ENCODE data around the gene GRIA1. TPM values are rescaled to one million over a fixed set of nuclear protein-coding genes. Genes with fewer than 3 reads are reported as not detected.

The GRIA1 gene
- total RNA-seq, 1 experiment from 2014 or later = not detected

DNA sequence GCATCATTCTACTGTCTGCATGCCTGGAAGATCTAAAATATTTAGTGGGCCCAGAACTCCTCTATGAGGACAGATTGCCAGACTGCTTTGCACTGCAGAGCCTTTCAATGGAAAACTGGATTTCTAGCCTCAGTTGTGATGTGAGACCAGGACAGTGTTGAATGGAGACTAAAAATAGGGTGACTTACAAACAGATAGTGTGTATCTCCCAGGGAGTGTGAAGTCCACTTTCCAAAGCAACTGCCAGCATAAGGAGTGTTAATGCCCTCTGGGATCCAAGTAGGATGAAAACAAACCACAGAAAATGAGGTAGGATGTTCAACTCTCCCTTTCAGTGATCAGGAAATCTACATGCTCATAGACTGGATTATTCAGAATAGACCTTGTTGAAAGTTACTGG, 119.5 kb downstream of the GRIA1 start:
- no peak overlapping the region for H2AFZ ChIP-seq (ENCODE audit: low read length)
- no peaks in the 10 kb centered on the region for H3K27me3 ChIP-seq (ENCODE audit: low read length)
- no peaks in the 10 kb centered on the region for H3K4me1 ChIP-seq (ENCODE audit: low read length)
- H3K4me2 ChIP-seq (ENCODE audit: low read depth, low read length, poor library complexity, severe bottlenecking) = no peak overlapping the region
- no peaks in the 10 kb centered on the region for H3K36me3 ChIP-seq (ENCODE audit: insufficient read depth, low read length)
- no peaks in the 10 kb centered on the region for H4K20me1 ChIP-seq (ENCODE audit: insufficient read depth, low read depth, low read length)
- no peaks in the 10 kb centered on the region for H3K9me2 ChIP-seq (replicated peaks; ENCODE audit: insufficient read depth, low read length)
- no peak overlapping the region for H3K4me3 ChIP-seq (ENCODE audit: low read length)
- H3K79me2 ChIP-seq (ENCODE audit: low read length) = no peaks in the 10 kb centered on the region
- no peaks in the 10 kb centered on the region for H3K9me3 ChIP-seq (ENCODE audit: low read length)
- DNase-seq = no peak
- no peak overlapping the region for H3K9ac ChIP-seq (ENCODE audit: low read length)
- no peak overlapping the region for H3K27ac ChIP-seq (ENCODE audit: low read length)

DNA sequence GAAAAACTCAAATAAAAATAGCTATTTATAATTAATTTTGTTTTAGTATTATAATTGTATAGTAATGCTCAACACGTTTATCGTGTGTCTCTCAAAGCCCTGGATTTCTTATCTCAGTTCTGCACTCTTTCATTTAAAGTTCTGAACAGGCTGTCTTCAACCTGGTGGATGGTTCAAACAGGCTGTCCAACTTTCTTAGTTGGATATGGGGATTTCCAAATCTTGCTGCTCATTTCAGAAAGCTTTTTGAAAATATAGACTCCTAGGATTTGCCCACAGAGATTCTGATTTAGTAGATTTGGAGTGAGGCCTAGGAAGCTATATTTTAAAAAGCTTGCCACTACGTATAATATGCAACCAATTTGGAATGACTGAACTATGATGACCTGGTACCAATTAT, 120.3 kb downstream of the GRIA1 start:
- Histone ChIP-seq H3K79me2 (ENCODE audit: low read length) (no peaks in the 10 kb centered on the region), H3K4me2 (ENCODE audit: low read depth, low read length, poor library complexity, severe bottlenecking) (no peak overlapping the region), H3K27me3 (ENCODE audit: low read length) (no peaks in the 10 kb centered on the region), H3K27ac (ENCODE audit: low read length) (no peak overlapping the region), H3K4me1 (ENCODE audit: low read length) (no peaks in the 10 kb centered on the region), H3K9ac (ENCODE audit: low read length) (no peak overlapping the region), H3K9me3 (ENCODE audit: low read length) (no peaks in the 10 kb centered on the region), H3K9me2 (replicated peaks; ENCODE audit: insufficient read depth, low read length) (no peaks in the 10 kb centered on the region), H4K20me1 (ENCODE audit: insufficient read depth, low read depth, low read length) (no peaks in the 10 kb centered on the region), H3K36me3 (ENCODE audit: insufficient read depth, low read length) (no peaks in the 10 kb centered on the region), H2AFZ (ENCODE audit: low read length) (no peak overlapping the region), H3K4me3 (ENCODE audit: low read length) (no peak overlapping the region)
- no peak for DNase-seq

DNA sequence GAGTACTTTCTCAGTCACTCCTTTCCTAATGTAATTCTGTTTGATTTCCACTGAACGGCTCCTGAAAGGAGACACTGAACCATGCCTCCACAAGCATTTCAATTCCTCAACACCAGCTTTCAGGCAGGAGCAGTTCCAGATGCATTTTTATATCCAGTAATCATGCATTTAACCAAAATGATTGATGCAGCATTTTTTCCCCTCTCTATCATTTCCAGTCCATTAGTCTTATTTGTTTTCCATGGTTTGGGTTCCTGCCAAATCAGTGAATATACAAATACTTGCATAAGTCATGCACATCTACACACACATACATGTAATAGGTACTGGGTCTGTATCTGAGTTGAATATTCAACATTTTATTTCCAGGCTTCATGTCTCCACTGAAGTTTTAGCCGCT, 122.7 kb downstream of the GRIA1 start:
- Histone ChIP-seq H3K4me2 (ENCODE audit: low read depth, low read length, poor library complexity, severe bottlenecking) (no peak overlapping the region), H3K9me2 (replicated peaks; ENCODE audit: insufficient read depth, low read length) (no peaks in the 10 kb centered on the region), H3K9me3 (ENCODE audit: low read length) (no peaks in the 10 kb centered on the region), H3K4me1 (ENCODE audit: low read length) (no peaks in the 10 kb centered on the region), H3K4me3 (ENCODE audit: low read length) (no peak overlapping the region), H3K79me2 (ENCODE audit: low read length) (no peaks in the 10 kb centered on the region), H2AFZ (ENCODE audit: low read length) (no peak overlapping the region), H3K36me3 (ENCODE audit: insufficient read depth, low read length) (no peaks in the 10 kb centered on the region), H3K9ac (ENCODE audit: low read length) (no peak overlapping the region), H3K27ac (ENCODE audit: low read length) (no peak overlapping the region), H3K27me3 (ENCODE audit: low read length) (no peaks in the 10 kb centered on the region), H4K20me1 (ENCODE audit: insufficient read depth, low read depth, low read length) (no peaks in the 10 kb centered on the region)
- no peak for DNase-seq

DNA sequence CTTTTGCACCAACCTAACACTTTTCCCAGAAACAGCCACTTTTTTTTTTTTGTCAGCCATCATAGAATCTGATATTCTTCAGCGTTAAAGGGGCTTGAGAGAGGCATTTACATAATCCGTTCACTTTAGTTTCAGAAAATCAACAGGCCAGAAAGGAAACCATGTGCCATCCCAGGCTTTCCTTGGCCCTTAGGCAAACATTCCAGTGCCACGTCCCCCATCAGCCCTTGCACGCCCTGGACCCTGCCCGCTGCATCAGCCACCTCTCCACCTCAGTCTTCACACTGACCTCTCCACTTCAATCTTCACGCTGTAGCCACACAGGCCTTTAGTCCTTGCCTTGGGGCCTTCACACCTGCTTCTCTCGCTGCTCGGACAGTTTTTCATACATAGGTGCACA, 123.2 kb downstream of the GRIA1 start:
- Histone ChIP-seq H4K20me1 (ENCODE audit: insufficient read depth, low read depth, low read length) (no peaks in the 10 kb centered on the region), H2AFZ (ENCODE audit: low read length) (no peak overlapping the region), H3K9ac (ENCODE audit: low read length) (no peak overlapping the region), H3K9me2 (replicated peaks; ENCODE audit: insufficient read depth, low read length) (no peaks in the 10 kb centered on the region), H3K27ac (ENCODE audit: low read length) (no peak overlapping the region), H3K27me3 (ENCODE audit: low read length) (no peaks in the 10 kb centered on the region), H3K4me1 (ENCODE audit: low read length) (no peaks in the 10 kb centered on the region), H3K4me3 (ENCODE audit: low read length) (no peak overlapping the region), H3K79me2 (ENCODE audit: low read length) (no peaks in the 10 kb centered on the region), H3K9me3 (ENCODE audit: low read length) (no peaks in the 10 kb centered on the region), H3K4me2 (ENCODE audit: low read depth, low read length, poor library complexity, severe bottlenecking) (no peak overlapping the region), H3K36me3 (ENCODE audit: insufficient read depth, low read length) (no peaks in the 10 kb centered on the region)
- DNase-seq = no peak

DNA sequence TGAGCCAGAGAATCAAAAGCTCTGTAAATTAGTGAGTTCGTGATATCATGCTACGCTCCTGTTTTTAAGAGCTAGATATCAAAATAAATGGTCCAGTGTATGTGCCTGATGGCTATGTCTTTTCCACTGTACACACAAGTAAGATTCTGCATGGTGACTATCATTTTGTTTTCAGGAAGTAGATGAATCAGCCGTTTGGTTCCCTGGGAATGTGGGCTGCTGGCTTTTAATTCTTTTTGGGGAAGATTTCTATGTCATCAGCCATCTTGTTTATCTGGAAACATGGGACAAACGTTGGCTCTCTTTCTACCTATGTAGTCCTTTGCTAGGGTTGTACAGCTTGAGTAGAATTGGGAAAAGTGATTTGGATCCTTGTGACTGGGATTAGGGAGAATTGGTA, 126.7 kb downstream of the GRIA1 start:
- no peak overlapping the region for H3K4me2 ChIP-seq (ENCODE audit: low read depth, low read length, poor library complexity, severe bottlenecking)
- no peak overlapping the region for H2AFZ ChIP-seq (ENCODE audit: low read length)
- no peak for DNase-seq
- no peaks in the 10 kb centered on the region for H3K79me2 ChIP-seq (ENCODE audit: low read length)
- H3K9me2 ChIP-seq (replicated peaks; ENCODE audit: insufficient read depth, low read length) = no peaks in the 10 kb centered on the region
- H3K9me3 ChIP-seq (ENCODE audit: low read length) = no peaks in the 10 kb centered on the region
- H3K27me3 ChIP-seq (ENCODE audit: low read length) = no peaks in the 10 kb centered on the region
- no peaks in the 10 kb centered on the region for H3K4me1 ChIP-seq (ENCODE audit: low read length)
- H3K27ac ChIP-seq (ENCODE audit: low read length) = no peak overlapping the region
- H3K4me3 ChIP-seq (ENCODE audit: low read length) = no peak overlapping the region
- H4K20me1 ChIP-seq (ENCODE audit: insufficient read depth, low read depth, low read length) = no peaks in the 10 kb centered on the region
- H3K9ac ChIP-seq (ENCODE audit: low read length) = no peak overlapping the region
- H3K36me3 ChIP-seq (ENCODE audit: insufficient read depth, low read length) = no peaks in the 10 kb centered on the region

DNA sequence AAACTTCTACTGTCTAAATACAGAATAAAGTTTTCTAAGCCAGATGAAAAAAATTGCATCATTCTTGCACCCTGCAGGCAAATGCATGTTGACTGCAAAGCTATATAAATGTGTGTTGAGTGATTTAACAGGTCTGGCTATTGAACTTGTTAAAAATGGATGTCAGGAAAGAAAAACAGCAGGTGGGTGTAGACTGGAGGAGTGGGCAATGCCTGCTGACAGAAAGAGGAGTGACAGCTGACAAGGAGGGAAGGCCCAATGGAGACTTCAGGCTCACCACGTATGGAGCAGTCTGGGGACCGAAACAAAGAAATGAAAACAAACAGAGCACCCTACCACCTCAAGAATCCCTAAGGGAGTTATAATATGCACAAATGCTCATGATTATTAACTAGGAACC, 127.8 kb downstream of the GRIA1 start:
- Histone ChIP-seq H3K27me3 (ENCODE audit: low read length) (no peaks in the 10 kb centered on the region), H3K4me1 (ENCODE audit: low read length) (no peaks in the 10 kb centered on the region), H3K4me2 (ENCODE audit: low read depth, low read length, poor library complexity, severe bottlenecking) (no peak overlapping the region), H2AFZ (ENCODE audit: low read length) (no peak overlapping the region), H3K9ac (ENCODE audit: low read length) (no peak overlapping the region), H3K79me2 (ENCODE audit: low read length) (no peaks in the 10 kb centered on the region), H3K4me3 (ENCODE audit: low read length) (no peak overlapping the region), H3K9me2 (replicated peaks; ENCODE audit: insufficient read depth, low read length) (no peaks in the 10 kb centered on the region), H3K9me3 (ENCODE audit: low read length) (no peaks in the 10 kb centered on the region), H4K20me1 (ENCODE audit: insufficient read depth, low read depth, low read length) (no peaks in the 10 kb centered on the region), H3K27ac (ENCODE audit: low read length) (no peak overlapping the region), H3K36me3 (ENCODE audit: insufficient read depth, low read length) (no peaks in the 10 kb centered on the region)
- DNase-seq = no peak

DNA sequence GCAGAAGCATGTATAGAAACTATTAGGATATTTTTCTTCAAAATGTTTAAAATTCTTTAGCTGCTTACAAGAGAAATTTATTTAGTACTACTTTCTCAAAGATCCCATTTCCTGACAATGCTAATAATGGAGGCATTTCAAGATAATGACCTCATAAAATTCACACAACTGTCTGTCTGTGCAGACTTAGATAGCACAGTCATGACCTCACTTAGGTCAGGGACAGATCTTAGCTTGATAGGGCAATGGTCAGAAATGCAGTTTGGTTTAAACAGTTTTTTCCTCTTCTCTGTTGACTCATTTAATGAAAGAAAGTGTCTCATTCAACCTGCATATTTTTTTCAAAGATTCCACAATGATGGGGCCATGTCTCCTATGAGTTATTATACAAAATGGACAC, 128.4 kb downstream of the GRIA1 start:
- no peaks in the 10 kb centered on the region for H3K36me3 ChIP-seq (ENCODE audit: insufficient read depth, low read length)
- H3K4me1 ChIP-seq (ENCODE audit: low read length) = no peaks in the 10 kb centered on the region
- H3K9me2 ChIP-seq (replicated peaks; ENCODE audit: insufficient read depth, low read length) = no peaks in the 10 kb centered on the region
- no peaks in the 10 kb centered on the region for H3K27me3 ChIP-seq (ENCODE audit: low read length)
- H4K20me1 ChIP-seq (ENCODE audit: insufficient read depth, low read depth, low read length) = no peaks in the 10 kb centered on the region
- H3K4me2 ChIP-seq (ENCODE audit: low read depth, low read length, poor library complexity, severe bottlenecking) = no peak overlapping the region
- no peak overlapping the region for H2AFZ ChIP-seq (ENCODE audit: low read length)
- no peak for DNase-seq
- H3K27ac ChIP-seq (ENCODE audit: low read length) = no peak overlapping the region
- H3K9me3 ChIP-seq (ENCODE audit: low read length) = no peaks in the 10 kb centered on the region
- no peaks in the 10 kb centered on the region for H3K79me2 ChIP-seq (ENCODE audit: low read length)
- no peak overlapping the region for H3K9ac ChIP-seq (ENCODE audit: low read length)
- H3K4me3 ChIP-seq (ENCODE audit: low read length) = no peak overlapping the region

DNA sequence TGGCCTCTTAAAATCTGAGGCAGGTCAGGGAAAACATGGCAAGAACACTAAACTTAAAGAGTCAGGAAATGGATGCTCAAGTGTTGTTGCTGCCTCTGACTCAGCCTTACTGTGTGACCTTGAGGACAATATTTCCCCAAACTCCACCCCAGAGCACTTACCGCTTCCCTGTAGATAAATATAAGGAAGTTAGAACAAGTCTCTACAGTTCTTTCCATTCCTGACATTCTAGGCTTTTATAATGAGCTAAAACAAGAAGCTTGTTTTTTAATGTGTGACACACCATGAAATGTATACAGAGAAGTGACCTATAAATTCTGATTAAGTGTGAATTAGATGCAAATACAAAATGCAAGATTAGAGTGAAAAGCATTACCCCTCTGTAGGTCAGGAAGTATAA, 129.3 kb downstream of the GRIA1 start:
- Histone ChIP-seq H3K27me3 (ENCODE audit: low read length) (no peaks in the 10 kb centered on the region), H3K9ac (ENCODE audit: low read length) (no peak overlapping the region), H3K4me2 (ENCODE audit: low read depth, low read length, poor library complexity, severe bottlenecking) (no peak overlapping the region), H3K9me3 (ENCODE audit: low read length) (no peaks in the 10 kb centered on the region), H3K79me2 (ENCODE audit: low read length) (no peaks in the 10 kb centered on the region), H4K20me1 (ENCODE audit: insufficient read depth, low read depth, low read length) (no peaks in the 10 kb centered on the region), H3K27ac (ENCODE audit: low read length) (no peak overlapping the region), H3K36me3 (ENCODE audit: insufficient read depth, low read length) (no peaks in the 10 kb centered on the region), H3K9me2 (replicated peaks; ENCODE audit: insufficient read depth, low read length) (no peaks in the 10 kb centered on the region), H3K4me3 (ENCODE audit: low read length) (no peak overlapping the region), H3K4me1 (ENCODE audit: low read length) (no peaks in the 10 kb centered on the region), H2AFZ (ENCODE audit: low read length) (no peak overlapping the region)
- no peak for DNase-seq

DNA sequence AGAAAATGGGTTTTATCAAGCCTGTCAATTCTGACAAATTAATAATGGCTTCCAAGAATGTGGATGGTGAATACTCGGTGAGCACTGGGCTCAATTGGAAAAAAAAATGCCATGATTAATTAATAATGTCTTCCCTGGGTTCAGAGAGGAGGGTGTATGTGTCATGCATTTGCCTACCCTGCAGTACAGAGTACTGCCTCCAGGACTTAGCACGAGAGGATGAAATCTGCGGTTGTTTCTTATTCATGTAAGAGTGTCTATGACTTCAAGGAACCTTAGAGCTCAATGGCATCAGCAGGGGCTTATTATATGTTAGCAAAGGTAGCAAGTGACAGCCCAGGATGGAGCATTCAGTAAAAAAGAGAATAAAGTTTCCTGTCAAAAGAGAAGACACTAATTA, 132.7 kb downstream of the GRIA1 start:
- Histone ChIP-seq H3K9ac (ENCODE audit: low read length) (no peak overlapping the region), H3K4me3 (ENCODE audit: low read length) (no peak overlapping the region), H3K79me2 (ENCODE audit: low read length) (no peaks in the 10 kb centered on the region), H4K20me1 (ENCODE audit: insufficient read depth, low read depth, low read length) (no peaks in the 10 kb centered on the region), H3K9me3 (ENCODE audit: low read length) (no peaks in the 10 kb centered on the region), H3K27ac (ENCODE audit: low read length) (no peak overlapping the region), H3K9me2 (replicated peaks; ENCODE audit: insufficient read depth, low read length) (no peaks in the 10 kb centered on the region), H3K4me2 (ENCODE audit: low read depth, low read length, poor library complexity, severe bottlenecking) (no peak overlapping the region), H3K36me3 (ENCODE audit: insufficient read depth, low read length) (no peaks in the 10 kb centered on the region), H3K27me3 (ENCODE audit: low read length) (no peaks in the 10 kb centered on the region), H2AFZ (ENCODE audit: low read length) (no peak overlapping the region), H3K4me1 (ENCODE audit: low read length) (no peaks in the 10 kb centered on the region)
- DNase-seq = no peak

Data from Karpas-422 (cell line).